Right ventricle myocardium inferior (tissue), 1 donor: ENCODE results near the gene HOXB4. TPM values are rescaled to one million over a fixed set of nuclear protein-coding genes. Genes with fewer than 3 reads are reported as not detected.

Source experiments
- ATAC-seq: fragments of 200-7000 bp; cut with Tn5 transposase; one replicate; pipeline ENCODE4 v1.9.1; 2020; ENCODE audit warnings: mild to moderate bottlenecking, moderate library complexity
- DNase-seq: peaks from one replicate; pipeline ENCODE4 v3.0.0; 2021; ENCODE audit errors: missing footprints
- intact Hi-C: fragments of 100-400 bp; cut with DNase I; formaldehyde crosslinking; loops from one replicate; pipeline ENCODE4 v1.11.0; 2022
- total RNA-seq: library from RNA; stranded (reverse); fragmentation: NEBNext Ultra II Directional; extraction: Animal tissue kit (Norgen Biotek cat#: 25700); gene quantifications from one replicate; pipeline ENCODE4 v1.2.1, GENCODE V29; 2021
- donor health status: DM: no; HTN: yes; CAD: no; lungs with severe emphysema.

Gene HOXB4
- total RNA-seq, 1 donor from 2014 or later, result 0.38 TPM

- DNase-seq, result no peak
- ATAC-seq, result no peak
- intact Hi-C loops, result loop anchor here (1.0 kb wide), 1 partner anchor 39 kb away; no protein-coding TSS in a partner anchor
Measured at GRCh38 chr17:48579760-48580554, 1.8 kb upstream of the HOXB4 start.

GRCh38 chr17:48579471-48579759 is 1.3 kb upstream of the HOXB4 start:
- intact Hi-C loops, result no loop called here
- no peak for DNase-seq
- no peak for ATAC-seq

GRCh38 chr17:48578616-48579470 is 693 bp upstream of the HOXB4 start:
- DNase-seq (no peak), ATAC-seq (no peak)
- intact Hi-C loops, result no loop called here

GRCh38 chr17:48577330-48577945 is 712 bp downstream of the HOXB4 start:
- ATAC-seq (no peak), DNase-seq (no peak)
- intact Hi-C loops, result no loop called here

GRCh38 chr17:48576479-48577309 is 1.5 kb downstream of the HOXB4 start:
- intact Hi-C loops, result no loop called here
- ATAC-seq (no peak), DNase-seq (no peak)

GRCh38 chr17:48575673-48576478 is 2.3 kb downstream of the HOXB4 start:
- intact Hi-C loops, result no loop called here
- ATAC-seq, result no peak

GRCh38 chr17:48575066-48575582 is 3.0 kb downstream of the HOXB4 start:
- ATAC-seq (no peak), DNase-seq (no peak)
- intact Hi-C loops, result no loop called here

More at GRCh38 chr17:48575673-48576478, 2.3 kb downstream of the HOXB4 start:
- DNase-seq, result no peak

- ATAC-seq (no peak), DNase-seq (no peak)
- intact Hi-C loops, result no loop called here
Measured at GRCh38 chr17:48574505-48575065, 3.6 kb downstream of the HOXB4 start.

GRCh38 chr17:48571826-48572417 is 6.2 kb downstream of the HOXB4 start:
- DNase-seq (no peak), ATAC-seq (no peak)
- intact Hi-C loops, result no loop called here

- intact Hi-C loops, result no loop called here
- ATAC-seq, result no peak
- peak; percentile 56 for DNase-seq
Measured at GRCh38 chr17:48571024-48571818, 6.9 kb downstream of the HOXB4 start.

GRCh38 chr17:48570325-48571023 is 7.7 kb downstream of the HOXB4 start:
- DNase-seq (no peak), ATAC-seq (no peak)
- intact Hi-C loops, result no loop called here

- ATAC-seq (no peak), DNase-seq (no peak)
- intact Hi-C loops, result no loop called here
Measured at GRCh38 chr17:48569674-48570324, 8.4 kb downstream of the HOXB4 start.

GRCh38 chr17:48569240-48569582 is 8.9 kb downstream of the HOXB4 start:
- ATAC-seq (no peak), DNase-seq (no peak)
- intact Hi-C loops, result no loop called here

- DNase-seq (no peak), ATAC-seq (no peak)
- intact Hi-C loops, result no loop called here
Measured at GRCh38 chr17:48568499-48569239, 9.5 kb downstream of the HOXB4 start.
